IMR-90 (cell line): Measurements from ENCODE around the gene KRT82. TPM values are rescaled to one million over a fixed set of nuclear protein-coding genes. Genes with fewer than 3 reads are reported as not detected.
"Not testable (repeated sequence)": the region's sequence is repeated elsewhere in the genome, so short reads cannot be mapped to it uniquely, and the experiment has no call there.

Experiments used
- ATAC-seq: fragments of 200-7000 bp; cut with Tn5 transposase; 2 replicates; pipeline ENCODE4 v1.9.1; 2020; ENCODE audit warnings: low read depth, mild to moderate bottlenecking, moderate library complexity
- BruUV-seq: library from RNA; stranded (reverse); fragments of 400-500 nt; replicated peaks from 2 replicates; lab custom pipeline; 2021; lab: Mats Ljungman, UMichigan
- CTCF ChIA-PET: fragments of 300-600 bp; formaldehyde crosslinking; extraction: SDS; loops from one replicate; lab custom pipeline; 2021; ENCODE audit warnings: antibody characterized with exemption; lab: Yijun Ruan, JAX
- POLR2A ChIA-PET: fragments of 300-600 bp; sonication (Branson Sonifier 250); formaldehyde crosslinking; loops from one replicate; lab custom pipeline; 2022; ENCODE audit warnings: antibody characterized with exemption; ENCODE audit not compliant: unreplicated experiment; lab: Charles Lee
- DNase-seq: peaks from one replicate; pipeline ENCODE4 v3.0.0; 2013
- H2AFZ ChIP-seq: replicated peaks from 2 replicates; pipeline ENCODE3; 2013; ENCODE audit warnings: low read length, mild to moderate bottlenecking; ENCODE audit not compliant: poor library complexity
- H2AK5ac ChIP-seq: 2 replicates; pipeline ENCODE4 v1.6.1; 2013; ENCODE audit warnings: low read depth, low read length, inconsistent platforms
- H2AK9ac ChIP-seq: replicated peaks from 2 replicates; pipeline ENCODE3; 2013; ENCODE audit warnings: mild to moderate bottlenecking, low read depth, low read length, moderate library complexity; ENCODE audit not compliant: poor library complexity
- H2BK120ac ChIP-seq: 2 replicates; pipeline ENCODE4 v1.6.1; 2013; ENCODE audit warnings: low read depth, low read length, inconsistent platforms
- H2BK15ac ChIP-seq: 3 replicates; pipeline ENCODE4 v1.6.1; 2013; ENCODE audit warnings: low read depth, low read length, inconsistent platforms
- H2BK20ac ChIP-seq: 2 replicates; pipeline ENCODE4 v1.6.1; 2013; ENCODE audit warnings: low read depth, mild to moderate bottlenecking, inconsistent platforms, low read length, moderate library complexity
- H2BK5ac ChIP-seq: 2 replicates; pipeline ENCODE4 v1.6.1; 2013; ENCODE audit warnings: mild to moderate bottlenecking, low read depth, low read length, inconsistent platforms; ENCODE audit not compliant: poor library complexity, severe bottlenecking
- H3K14ac ChIP-seq: replicated peaks from 2 replicates; pipeline ENCODE4 v1.6.1; 2013; ENCODE audit warnings: low read depth, low read length, inconsistent platforms
- H3K18ac ChIP-seq: 2 replicates; pipeline ENCODE4 v1.6.1; 2013; ENCODE audit warnings: low read depth, low read length, control low read depth
- H3K23ac ChIP-seq: 2 replicates; pipeline ENCODE4 v1.6.1; 2013; ENCODE audit warnings: low read depth, low read length, inconsistent platforms
- H3K27ac ChIP-seq: 2 replicates; pipeline ENCODE4 v1.5.1; 2013; ENCODE audit warnings: mild to moderate bottlenecking, control low read depth, low read length; ENCODE audit not compliant: insufficient read depth
- H3K27me3 ChIP-seq: 2 replicates; pipeline ENCODE4 v1.6.1; 2013; ENCODE audit warnings: low read length; ENCODE audit not compliant: control insufficient read depth, insufficient read depth
- H3K36me3 ChIP-seq: 2 replicates; pipeline ENCODE4 v1.6.1; 2013; ENCODE audit warnings: low read length, mixed read lengths; ENCODE audit not compliant: control insufficient read depth, insufficient read depth
- H3K4ac ChIP-seq: 2 replicates; pipeline ENCODE4 v1.6.1; 2013; ENCODE audit warnings: low read depth, low read length, inconsistent platforms
- H3K4me1 ChIP-seq: 2 replicates; pipeline ENCODE4 v1.6.1; 2013; ENCODE audit warnings: low read length, mixed read lengths; ENCODE audit not compliant: control insufficient read depth, insufficient read depth
- H3K4me2 ChIP-seq: 2 replicates; pipeline ENCODE4 v1.6.1; 2013; ENCODE audit warnings: low read depth, mild to moderate bottlenecking, control low read depth, low read length, moderate library complexity
- H3K4me3 ChIP-seq: 2 replicates; pipeline ENCODE4 v1.5.1; 2013; ENCODE audit warnings: low read depth, mild to moderate bottlenecking, control low read depth, low read length, moderate library complexity; ENCODE audit not compliant: insufficient read depth
- H3K56ac ChIP-seq: 2 replicates; pipeline ENCODE4 v1.6.1; 2013; ENCODE audit warnings: low read length, inconsistent platforms; ENCODE audit not compliant: insufficient read depth; ENCODE audit errors: extremely low read depth
- H3K79me1 ChIP-seq, 2 experiments: 2 replicates each; pipeline ENCODE4 v1.6.1; 2013; ENCODE audit warnings: low read length in 2 of 2, inconsistent platforms in 1 of 2, low read depth in 1 of 2
- H3K9ac ChIP-seq: 2 replicates; pipeline ENCODE4 v1.6.1; 2013; ENCODE audit warnings: low read depth, low read length, control low read depth
- H3K9me1 ChIP-seq: 2 replicates; pipeline ENCODE4 v1.6.1; 2013; ENCODE audit warnings: low read length, inconsistent platforms; ENCODE audit not compliant: insufficient read depth
- H3K9me3 ChIP-seq: 2 replicates; pipeline ENCODE4 v1.6.1; 2013; ENCODE audit warnings: low read length; ENCODE audit not compliant: control insufficient read depth, insufficient read depth
- H4K20me1 ChIP-seq: 2 replicates; pipeline ENCODE4 v1.6.1; 2013; ENCODE audit warnings: low read length, inconsistent platforms; ENCODE audit not compliant: insufficient read depth
- H4K5ac ChIP-seq: 2 replicates; pipeline ENCODE4 v1.6.1; 2013; ENCODE audit warnings: mild to moderate bottlenecking, low read depth, low read length, control low read depth
- H4K8ac ChIP-seq, 2 experiments: 2 replicates each; pipeline ENCODE4 v1.6.1; 2013; ENCODE audit warnings: low read depth in 2 of 2, low read length in 2 of 2, control low read depth in 1 of 2, inconsistent platforms in 1 of 2
- H4K91ac ChIP-seq: 2 replicates; pipeline ENCODE4 v1.6.1; 2013; ENCODE audit warnings: low read depth, low read length, inconsistent platforms; ENCODE audit not compliant: insufficient read depth
- WGBS, 2 experiments: methylation state at CpG; one replicate each; pipeline versions ENCODE4 v1.1.5 to v1.1.7; 2013; ENCODE audit warnings: missing lambda C conversion rate in 2 of 2; ENCODE audit not compliant: insufficient read length in 1 of 2; ENCODE audit errors: extremely low coverage in 2 of 2; 5-methylcytosine and 5-hydroxymethylcytosine counted together
- dilution Hi-C: fragments of 300-500 bp; cut with HindIII; formaldehyde crosslinking; loops from one replicate; pipeline ENCODE4 v1.14.3; 2018; ENCODE audit warnings: low sequenced_read_pairs; ENCODE audit not compliant: unreplicated experiment
- in situ Hi-C: fragments of 300-500 bp; cut with MboI; formaldehyde crosslinking; loops from 3 replicates; pipeline ENCODE4 v1.14.3; 2019; ENCODE audit warnings: low sequenced_read_pairs, inconsistent platforms, mixed read lengths
- intact Hi-C: fragments of 100-400 bp; cut with micrococcal nuclease; formaldehyde crosslinking; loops from 2 replicates; pipeline ENCODE4 v1.10.0; 2022
- polyA plus RNA-seq, 3 experiments: library from polyadenylated mRNA; depleted of rRNA; stranded (reverse); fragments of >200 nt; gene quantifications; 2 replicates each; pipeline ENCODE4 v1.2.3, GENCODE V29; 2012; ENCODE audit warnings: low replicate concordance in 1 of 3
- total RNA-seq: library from RNA; depleted of rRNA; stranded (reverse); fragments of >200 nt; gene quantifications from 2 replicates; pipeline ENCODE4 v1.2.3, GENCODE V29; 2012

KRT82 gene
- total and polyA plus RNA-seq, 2 of the 4 experiments (the other 2 are of a cell fraction): not detected

GRCh38 chr12:52447196-52447595, 41.1 kb upstream of the KRT82 start:
- H3K36me3 ChIP-seq, H3K23ac ChIP-seq, H2BK5ac ChIP-seq, BruUV-seq, intact Hi-C loops, H3K9ac ChIP-seq, DNase-seq, in situ Hi-C loops, dilution Hi-C loops, H3K9me1 ChIP-seq, H3K79me1 ChIP-seq, H4K91ac ChIP-seq, H3K4me3 ChIP-seq, H3K14ac ChIP-seq, H2BK20ac ChIP-seq, H3K4me1 ChIP-seq, H3K56ac ChIP-seq, H2AFZ ChIP-seq, H2AK5ac ChIP-seq, H3K4me2 ChIP-seq, H3K18ac ChIP-seq, H2AK9ac ChIP-seq, H2BK120ac ChIP-seq, H3K4ac ChIP-seq, H3K9me3 ChIP-seq, POLR2A ChIA-PET, H4K5ac ChIP-seq, ATAC-seq, H3K27ac ChIP-seq, H4K20me1 ChIP-seq, CTCF ChIA-PET, H4K8ac ChIP-seq, H2BK15ac ChIP-seq: not testable (repeated sequence)
- WGBS, 2 experiments: 67% methylated on average over 1 of the region's 11 CpGs; no CpG with 5 or more reads in 1 of the 2 experiments
- peaks cover 12% of the 10 kb centered on the region for H3K27me3 ChIP-seq
